ENCODE results near the gene ACOT11.
"Not testable (repeated sequence)": the region's sequence is repeated elsewhere in the genome, so short reads cannot be mapped to it uniquely, and the experiment has no call there.

Gene ACOT11

DNA sequence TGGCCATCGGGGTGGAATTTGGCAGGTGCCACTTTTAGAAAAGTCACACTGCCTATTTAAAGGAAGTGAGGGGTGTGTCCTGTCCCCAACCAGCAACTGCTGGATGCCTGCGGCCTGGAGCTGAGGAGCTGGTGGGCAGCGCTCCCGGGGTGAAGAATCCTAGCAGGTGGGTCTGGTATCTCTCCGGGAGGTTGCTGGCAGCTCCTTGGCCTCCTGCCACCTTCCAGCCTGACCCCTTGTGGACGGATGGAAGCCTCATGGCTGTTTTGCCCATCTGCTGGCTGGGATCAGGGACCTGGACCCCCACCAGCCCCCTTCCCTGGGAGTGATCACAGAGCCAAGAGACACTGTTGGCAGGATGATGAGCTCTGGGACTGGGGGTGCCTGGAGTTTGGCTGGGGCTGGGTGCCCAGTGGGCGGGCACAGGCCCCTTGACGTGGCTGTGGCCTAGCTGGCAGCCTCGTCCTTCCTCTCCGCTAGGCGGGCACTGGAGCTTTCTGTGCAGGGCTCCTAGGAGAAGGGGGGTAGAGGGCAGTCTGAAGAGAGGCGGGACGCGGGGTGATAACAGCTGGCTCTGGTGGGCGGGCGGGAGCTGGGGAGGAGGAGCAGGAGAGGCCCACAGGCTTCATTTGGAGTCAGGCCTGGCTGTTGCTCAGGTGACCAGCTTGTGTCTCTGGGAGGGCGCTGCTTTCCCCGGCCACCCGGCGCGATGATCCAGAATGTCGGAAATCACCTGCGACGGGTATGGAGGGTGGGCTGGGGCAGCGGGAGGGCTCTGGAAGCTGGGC, at the start of gene ACOT11:
TSS of gene ACOT11 (plus strand) at position 628 of the 788 bp plus-strand sequence. CDS start at position 710, 82 bp downstream.
- no peak for FAIRE-seq
- peak; percentile 32 for DNase-seq (ENCODE audit: insufficient read length, low spot score)

DNA sequence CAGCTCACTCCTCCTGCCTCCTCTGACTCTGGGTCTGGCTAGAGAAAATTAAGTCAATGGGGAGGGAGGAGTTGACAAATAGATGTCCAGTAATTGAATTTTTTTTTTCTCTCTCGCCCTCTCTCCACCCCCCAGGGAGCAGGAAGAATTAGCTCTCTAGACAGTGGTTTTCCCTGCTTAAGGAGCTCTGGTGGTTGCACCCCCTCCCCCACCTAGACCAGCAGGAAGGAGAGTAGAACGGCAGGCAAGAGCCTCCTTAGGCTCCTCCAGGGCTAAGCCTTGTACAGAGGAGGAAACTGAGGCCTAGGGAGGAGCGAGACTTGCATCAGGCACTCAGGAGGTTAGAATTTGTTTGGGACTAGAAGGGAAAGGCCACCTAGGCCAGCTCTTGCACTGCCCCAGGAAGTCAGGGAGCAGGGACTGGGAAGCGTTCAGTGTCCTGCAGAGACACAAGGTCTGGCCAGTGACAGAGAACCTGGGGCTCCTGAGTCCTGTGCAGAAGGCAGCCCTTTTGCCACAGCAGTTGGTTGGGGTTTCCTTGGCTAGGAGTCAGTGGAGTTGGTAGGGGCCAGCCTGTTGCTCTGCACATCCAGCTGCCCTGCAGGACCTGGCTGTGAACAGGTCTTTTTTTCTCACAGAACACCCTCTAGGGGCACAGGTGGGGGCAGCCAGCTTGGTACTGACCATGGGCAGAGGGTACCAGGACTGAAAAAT, 49.5 kb upstream of the ACOT11 start:
- no peak for DNase-seq (ENCODE audit: insufficient read length, low spot score)

DNA sequence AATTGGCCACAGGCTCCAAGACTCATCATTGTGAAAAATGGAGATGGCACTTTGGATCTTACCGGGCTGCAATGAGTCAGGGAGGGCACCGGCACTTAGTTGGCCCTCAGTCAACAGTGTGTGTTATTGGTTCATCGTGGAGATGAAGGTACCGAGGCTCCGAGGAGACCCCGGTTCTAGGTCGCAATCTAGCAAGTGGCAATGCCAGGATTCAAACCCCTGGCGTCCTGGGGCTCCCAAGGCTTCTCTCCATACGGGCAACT, 49.0 kb upstream of the ACOT11 start:
- FAIRE-seq (no peak), DNase-seq (ENCODE audit: insufficient read length, low spot score) (no peak)

More for the DNA sequence above, 49.5 kb upstream of the ACOT11 start:
- no peak for FAIRE-seq

DNA sequence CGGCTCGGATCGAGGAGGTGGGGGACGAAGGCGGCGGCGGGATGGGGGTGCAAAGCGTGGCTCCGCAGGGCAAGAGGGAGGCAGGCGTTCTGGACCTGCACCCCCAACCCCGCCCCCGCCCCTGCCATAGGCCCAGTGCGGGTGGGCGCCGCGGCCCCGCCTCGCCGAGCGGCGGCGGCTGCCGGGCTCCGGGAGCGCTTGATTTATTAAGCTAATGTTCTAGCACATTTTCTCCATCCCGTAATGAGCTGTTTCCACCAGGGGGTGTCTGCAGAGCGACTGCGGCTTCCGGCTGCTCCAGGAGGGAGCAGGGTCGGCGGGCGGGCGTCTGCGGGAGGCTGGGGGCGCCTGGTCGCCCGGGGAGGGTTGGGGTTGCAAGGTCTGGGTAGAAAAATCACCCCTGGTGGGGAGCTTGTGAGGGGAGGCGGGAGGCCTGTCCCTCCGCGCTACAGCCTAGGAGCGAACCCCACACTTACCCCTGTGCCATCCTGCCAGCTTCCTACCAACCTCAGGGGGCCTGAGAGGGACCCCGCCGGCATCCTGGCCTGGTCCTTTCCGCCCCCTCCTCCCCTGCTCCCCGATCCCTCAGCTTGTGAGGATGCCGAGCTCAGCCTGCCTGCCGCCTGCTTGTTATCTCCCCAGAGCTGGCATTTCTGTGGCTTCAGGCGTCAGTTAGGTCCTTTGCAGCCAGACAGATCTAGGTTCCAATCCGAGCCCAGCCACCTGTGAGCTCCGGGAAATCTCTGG, 48.5 kb upstream of the ACOT11 start:
- FAIRE-seq (no peak), DNase-seq (ENCODE audit: insufficient read length, low spot score) (no peak)

DNA sequence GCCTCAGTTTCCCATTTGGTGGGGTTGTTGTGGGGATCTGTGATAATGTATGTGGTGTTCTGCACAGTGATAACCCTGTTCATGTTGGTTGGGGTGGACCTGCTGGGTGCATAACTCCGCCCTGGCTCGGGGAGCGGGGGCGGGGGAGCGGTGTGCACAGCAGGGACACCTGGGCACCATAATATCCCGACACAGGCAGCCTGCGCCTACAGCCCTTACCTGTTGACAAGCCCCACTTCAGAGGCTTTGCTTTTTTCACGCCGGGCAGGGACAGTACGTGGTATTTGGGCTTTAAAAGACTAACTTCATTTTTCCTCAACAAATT, 48.0 kb upstream of the ACOT11 start:
- FAIRE-seq = no peak
- no peak for DNase-seq (ENCODE audit: insufficient read length, low spot score)

DNA sequence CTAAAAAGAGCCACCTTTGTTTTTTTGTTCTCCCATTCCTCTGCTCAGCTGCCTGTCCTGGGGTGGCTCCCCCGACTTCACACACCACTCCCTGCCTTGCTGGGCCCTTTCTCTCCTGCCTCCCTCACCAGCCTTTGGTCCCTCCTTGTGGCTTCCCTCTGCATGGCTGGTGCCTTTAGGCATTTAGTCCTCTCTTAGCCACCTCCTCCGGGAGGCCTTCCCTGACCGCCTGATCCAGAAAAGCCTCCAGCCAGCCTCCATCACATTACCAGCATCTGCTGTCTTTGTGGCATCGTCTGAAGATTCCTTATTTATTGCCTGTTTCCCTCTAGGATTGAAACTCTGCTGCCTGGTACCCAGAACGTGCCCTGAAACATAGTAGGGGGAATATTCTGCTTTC, 46.2 kb upstream of the ACOT11 start:
- no peak for DNase-seq (ENCODE audit: insufficient read length, low spot score)
- no peak for FAIRE-seq

DNA sequence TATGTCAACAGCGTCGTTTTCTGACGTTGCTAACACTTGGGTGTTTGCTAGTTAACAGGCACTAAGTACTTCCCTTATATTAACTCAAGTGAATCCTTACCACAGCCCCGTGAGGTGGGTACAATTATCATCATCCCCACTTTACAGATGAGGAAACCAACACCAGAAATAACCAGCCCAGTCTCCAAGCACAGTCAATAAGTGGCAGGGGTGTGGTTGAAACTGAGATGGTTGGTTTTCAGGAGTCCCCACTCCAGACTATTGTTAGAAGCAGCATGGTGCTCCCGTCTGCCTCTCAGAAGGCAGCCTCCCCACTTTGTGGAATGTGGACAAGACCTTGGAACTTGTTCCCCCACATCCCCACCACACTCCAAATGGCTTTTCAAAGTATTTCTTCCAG, 45.7 kb upstream of the ACOT11 start:
- no peak for FAIRE-seq
- DNase-seq (ENCODE audit: insufficient read length, low spot score) = no peak

DNA sequence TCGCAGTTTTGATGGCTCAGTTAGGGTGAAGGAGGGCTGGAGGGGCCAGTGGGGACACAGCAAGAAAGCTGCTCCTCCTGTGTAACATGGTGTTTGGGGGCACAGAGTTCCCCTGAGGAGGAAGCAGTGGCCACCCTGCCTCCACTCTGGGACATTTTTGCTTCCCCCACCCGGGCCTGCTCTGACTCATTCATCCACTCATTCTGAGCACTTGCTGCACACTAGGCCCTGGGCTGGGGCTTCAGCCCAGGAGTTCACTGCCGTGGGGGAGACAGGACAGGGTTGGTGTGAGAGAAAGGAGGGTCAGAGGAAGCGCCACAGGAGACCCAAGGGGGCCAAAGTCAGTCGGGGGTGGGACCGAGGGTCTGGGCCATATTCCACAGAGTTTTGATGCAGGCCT, 41.4 kb upstream of the ACOT11 start:
- FAIRE-seq = no peak
- DNase-seq (ENCODE audit: insufficient read length, low spot score) = no peak

DNA sequence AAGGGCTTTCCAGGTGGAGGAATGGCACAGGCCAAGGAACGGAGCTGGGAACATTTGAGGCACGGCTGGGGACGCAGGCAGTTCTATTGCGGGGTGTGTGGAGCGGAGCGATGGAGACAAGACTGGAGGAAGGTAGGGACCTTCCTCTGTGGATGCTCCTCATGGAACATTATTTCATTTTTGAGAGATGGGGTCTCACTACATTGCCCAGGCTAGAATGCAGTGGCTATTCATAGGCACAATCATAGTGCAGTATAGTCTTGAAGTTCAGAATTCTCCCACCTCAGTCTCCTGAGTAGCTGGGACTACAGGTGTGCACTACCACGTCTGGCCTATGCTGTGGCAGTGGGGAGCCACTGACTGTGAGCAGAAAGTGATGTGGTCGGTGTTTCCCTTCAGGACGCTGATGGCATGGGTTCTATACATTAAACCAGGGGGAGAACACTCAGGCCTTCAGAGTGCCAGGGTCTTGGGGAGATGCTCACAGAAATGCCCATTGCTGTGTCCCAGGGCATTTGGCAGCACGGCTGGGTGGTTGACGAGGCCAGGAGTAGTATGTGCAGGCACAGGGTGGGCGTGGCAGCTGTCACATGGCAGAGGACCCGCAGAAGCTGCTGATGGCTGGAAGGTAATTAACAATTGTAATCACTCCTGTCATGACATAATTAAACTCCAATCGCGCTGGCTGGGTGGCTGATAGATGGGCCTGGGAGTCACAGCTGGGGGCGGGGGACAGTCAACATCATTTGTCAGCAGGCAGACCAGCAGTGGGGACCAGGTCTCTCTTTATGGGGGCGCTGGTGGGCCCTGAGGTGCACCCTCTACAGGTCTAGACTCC, 40.8 kb upstream of the ACOT11 start:
- DNase-seq (ENCODE audit: insufficient read length, low spot score) (no peak), FAIRE-seq (no peak)

DNA sequence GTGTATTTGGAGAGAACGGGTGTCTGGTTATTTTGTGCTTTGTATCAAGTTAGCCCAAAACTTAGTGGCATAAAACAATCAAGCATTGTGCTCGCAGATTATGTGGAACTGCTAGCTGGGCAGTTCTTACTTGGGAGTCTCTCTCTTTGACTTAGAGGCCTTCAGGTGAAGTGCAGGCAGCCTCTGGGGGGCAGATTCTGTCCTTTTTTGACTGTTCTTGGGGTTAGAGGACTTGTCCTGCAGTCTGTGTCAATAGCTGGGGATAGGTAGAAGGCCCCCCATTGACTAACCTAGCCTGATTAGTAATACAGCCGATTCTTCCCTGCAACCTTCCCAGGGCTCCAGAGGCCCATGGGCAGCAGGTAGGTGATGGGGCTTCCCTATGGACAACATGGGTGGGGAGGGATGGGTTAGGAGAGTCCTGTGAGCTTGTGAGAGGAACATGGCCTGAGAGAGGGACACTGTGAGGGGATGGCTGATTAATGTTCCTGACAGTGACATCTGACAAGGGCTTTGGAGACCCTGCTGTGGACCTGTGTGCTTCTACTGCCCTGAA, 37.2 kb upstream of the ACOT11 start:
- DNase-seq (ENCODE audit: insufficient read length, low spot score) = no peak
- FAIRE-seq = no peak

DNA sequence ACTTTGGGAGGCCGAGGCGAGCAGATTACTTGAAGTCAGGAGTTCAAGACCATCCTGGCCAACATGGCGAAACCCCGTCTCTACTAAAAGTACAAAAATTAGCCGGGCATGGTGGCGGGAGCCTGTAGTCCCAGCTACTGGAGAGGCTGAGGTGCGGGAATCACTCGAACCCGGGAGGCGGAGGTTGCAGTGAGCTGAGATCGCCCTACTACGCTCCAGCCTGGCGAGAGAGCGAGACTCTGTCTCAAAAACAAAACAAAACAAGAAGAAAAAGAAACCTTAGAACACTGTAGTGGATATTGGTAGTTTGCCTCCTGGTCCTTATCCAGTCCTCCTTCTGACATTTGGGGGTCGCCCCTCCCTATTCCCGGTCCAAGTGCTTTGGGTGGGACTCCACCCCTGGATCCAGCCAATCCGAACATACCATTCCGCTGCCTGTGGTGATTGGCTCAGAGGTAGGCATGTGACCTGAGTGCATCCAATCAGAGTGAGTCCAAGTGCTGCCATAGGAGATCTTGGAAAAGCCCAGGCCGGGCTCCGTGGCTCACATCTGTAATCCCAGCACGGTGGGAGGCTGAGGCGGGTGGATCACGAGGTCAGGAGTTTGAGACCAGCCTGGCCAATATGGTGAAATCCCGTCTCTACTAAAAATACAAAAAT, 34.0 kb upstream of the ACOT11 start:
- FAIRE-seq; DNase-seq (ENCODE audit: insufficient read length, low spot score): not testable (repeated sequence)

DNA sequence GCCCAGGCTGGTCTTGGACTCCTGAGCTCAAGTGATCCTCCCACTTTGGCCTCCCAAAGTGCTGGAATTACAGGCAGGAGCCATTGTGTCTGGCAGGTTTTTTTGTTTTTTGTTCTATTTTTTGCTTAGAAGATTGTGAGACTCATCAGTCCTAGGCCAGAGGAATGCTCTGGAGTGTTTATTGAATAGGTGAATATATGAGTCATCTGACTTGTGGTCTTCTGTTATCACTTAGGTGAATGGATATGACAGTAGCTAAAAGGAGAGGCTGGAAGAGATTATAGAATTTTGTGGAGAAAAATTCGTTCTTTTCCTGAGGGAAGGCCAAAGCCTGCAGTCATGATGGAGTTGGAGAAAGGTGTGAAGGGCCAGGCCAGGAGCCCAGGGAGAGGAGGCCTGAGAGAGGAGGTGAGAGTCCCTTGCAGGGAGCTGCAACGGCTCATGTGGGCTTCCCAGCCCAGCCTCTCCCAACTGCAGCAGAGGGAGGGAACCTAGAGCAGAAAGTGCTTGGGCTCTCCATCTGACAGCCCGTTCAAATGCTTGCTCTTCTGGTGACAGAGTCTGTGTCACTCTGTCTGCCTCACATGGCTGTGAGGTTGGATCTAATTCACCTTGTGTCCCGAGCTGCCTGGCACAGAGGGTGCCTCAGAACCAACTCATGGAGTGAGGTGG, 31.6 kb upstream of the ACOT11 start:
- DNase-seq (ENCODE audit: insufficient read length, low spot score) (no peak), FAIRE-seq (no peak)

DNA sequence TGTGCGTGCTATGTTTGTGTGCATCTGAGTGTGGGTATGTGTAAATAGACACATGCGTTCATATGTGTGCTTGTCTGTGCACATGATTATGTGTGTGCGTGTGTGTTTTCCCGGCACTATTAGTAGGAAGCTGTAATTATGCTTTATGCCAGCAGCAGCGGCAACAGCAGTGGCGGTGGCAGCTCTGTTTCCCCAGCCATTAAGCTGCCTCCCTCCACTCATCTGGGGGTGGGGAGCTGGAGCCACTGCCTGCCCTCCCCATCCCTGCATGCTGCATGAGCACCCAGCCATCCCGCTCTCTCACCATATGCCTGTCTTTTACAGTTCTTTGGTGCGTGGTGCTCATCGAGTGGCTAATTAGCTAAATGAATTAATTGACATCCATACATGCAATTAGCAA, 30.5 kb upstream of the ACOT11 start:
- no peak for DNase-seq (ENCODE audit: insufficient read length, low spot score)
- FAIRE-seq = no peak

DNA sequence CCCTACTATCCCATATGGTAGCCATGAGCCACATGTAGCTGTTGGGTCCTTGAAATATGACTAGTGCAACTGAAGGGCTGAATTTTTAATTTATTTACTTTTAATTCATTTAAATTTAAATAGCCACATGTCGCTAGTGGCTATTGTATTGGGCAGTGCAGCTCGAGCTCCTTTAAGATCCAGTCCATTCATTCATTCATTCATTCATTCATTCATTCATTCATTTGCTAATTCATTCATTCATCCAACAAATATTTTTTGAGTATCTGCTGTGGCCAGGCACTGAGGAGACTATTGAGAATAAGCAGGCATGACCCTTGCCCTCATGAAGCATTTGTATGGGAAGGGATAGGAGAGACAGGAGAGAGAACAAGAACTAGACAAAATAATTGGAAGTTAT, 29.5 kb upstream of the ACOT11 start:
- FAIRE-seq (no peak), DNase-seq (ENCODE audit: insufficient read length, low spot score) (no peak)

DNA sequence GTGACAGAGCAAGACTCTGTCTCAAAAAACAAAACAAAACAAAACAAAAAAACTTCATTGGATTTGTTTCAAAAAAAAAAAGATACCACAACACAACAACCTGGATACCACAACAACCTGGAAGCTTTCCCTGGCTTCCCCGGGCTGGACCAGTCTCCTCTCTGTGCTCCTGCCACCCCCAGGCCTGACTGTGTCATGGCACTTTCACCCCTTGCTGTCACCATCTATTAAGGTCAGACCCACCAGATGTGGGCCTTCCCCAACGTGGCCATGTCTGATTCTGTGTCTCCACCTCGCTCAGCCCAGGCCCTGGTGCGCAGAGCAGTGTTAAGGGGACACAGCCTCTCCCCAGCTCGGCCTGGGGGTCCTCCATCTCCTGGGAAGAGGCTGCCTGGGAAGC, 28.3 kb upstream of the ACOT11 start:
- DNase-seq (ENCODE audit: insufficient read length, low spot score) (no peak), FAIRE-seq (no peak)

DNA sequence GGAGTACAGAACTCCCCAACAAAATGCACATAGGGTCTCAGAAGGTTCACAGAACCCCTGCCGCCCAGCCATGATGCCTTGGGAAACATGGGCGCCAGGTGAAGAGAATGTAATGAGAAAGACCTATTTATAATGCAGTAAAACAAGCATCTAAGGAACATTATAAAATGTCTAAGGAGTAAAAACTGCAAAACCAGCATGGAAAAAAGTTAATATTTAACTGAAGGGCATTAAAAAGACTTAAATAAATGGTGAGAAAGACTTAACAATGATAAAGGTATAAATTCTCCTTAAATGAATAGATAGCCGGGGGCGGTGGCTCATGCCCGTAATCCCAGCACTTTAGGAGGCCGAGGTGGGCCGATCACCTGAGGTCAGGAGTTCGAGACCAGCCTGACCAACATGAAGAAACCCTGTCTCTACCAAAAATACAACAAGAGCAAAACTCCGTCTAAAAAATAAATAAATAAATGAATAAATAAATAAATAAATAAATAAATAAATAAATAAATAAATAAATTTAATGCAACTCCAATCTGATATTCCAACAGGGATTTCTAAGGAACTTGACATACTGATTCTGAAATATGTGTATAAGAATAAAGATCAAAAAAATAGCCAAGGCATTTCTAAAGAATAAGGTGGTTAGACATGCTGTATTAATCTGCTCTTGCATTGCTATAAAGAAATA, 27.3 kb upstream of the ACOT11 start:
- FAIRE-seq (no peak), DNase-seq (ENCODE audit: insufficient read length, low spot score) (no peak)

DNA sequence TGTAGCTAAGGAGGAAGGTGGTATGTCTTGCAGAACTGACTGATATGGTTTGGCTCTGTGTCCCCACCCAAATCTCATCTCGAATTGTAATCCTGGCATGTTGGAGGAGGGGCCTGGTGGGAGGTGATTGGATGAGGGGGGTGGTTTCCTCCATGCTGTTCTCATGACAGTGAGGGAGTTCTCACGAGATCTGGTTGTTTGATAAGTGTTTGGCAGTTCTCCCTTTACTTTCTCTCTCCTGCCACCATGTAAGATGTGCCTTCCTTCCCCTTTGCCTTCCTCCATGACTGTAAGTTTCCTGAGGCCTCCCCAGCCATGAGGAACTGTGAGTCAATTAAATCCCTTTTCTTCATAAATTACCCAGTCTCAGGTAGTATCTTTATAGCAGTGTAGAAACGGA, 21.5 kb upstream of the ACOT11 start:
- DNase-seq (ENCODE audit: insufficient read length, low spot score); FAIRE-seq: not testable (repeated sequence)

DNA sequence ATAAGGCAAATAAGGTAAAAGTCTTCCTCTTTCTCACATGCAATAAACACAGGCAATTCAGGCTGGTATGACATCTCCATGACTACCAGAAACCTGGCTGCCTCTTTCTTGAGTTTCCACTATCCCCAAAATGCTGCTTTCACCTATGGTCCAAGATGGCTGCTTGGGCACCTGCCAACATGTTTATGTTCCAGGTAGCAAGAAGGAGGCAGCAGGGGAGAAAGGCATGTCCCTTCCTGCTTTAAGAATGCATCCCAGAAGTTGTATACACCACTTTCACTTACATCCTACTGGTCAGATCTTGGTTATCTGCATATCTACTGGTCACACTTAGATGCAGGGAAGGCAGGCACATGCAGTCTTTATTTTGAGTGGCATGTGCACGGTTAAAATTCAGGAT, 19.4 kb upstream of the ACOT11 start:
- no peak for DNase-seq (ENCODE audit: insufficient read length, low spot score)
- FAIRE-seq = no peak

DNA sequence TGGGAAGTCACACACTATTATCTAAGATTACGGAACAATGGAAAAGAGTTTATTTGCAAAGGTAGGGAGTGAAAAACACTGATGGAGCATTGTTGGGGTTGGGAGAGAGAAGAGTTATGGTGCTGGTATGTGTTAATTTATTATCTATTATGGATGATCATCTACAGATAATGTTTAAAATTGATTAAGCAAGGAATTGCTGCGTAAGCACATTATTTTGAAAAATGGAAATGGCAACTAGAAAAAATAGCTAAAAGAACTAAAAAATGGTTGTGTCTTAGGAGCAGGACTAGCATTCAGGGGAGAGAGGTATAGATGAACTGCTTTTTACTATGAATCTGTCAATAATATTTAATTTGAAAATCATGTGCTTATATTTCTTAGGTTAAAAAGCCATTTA, 16.0 kb upstream of the ACOT11 start:
- DNase-seq (ENCODE audit: insufficient read length, low spot score) = no peak
- FAIRE-seq = no peak

Measured in HTR-8/SVneo (cell line).